ENCODE measurements around the gene PCDHGA8.
"Not testable (repeated sequence)": the region's sequence is repeated elsewhere in the genome, so short reads cannot be mapped to it uniquely, and the experiment has no call there.

Gene PCDHGA8

GRCh38 chr5:141392429-141393198 is at the start of gene PCDHGA8:
TSS of gene PCDHGA8 (plus strand) at chr5:141392633. CDS start at chr5:141392814, 181 bp downstream.
- no peak for DNase-seq (ENCODE audit: low read depth)

DNA sequence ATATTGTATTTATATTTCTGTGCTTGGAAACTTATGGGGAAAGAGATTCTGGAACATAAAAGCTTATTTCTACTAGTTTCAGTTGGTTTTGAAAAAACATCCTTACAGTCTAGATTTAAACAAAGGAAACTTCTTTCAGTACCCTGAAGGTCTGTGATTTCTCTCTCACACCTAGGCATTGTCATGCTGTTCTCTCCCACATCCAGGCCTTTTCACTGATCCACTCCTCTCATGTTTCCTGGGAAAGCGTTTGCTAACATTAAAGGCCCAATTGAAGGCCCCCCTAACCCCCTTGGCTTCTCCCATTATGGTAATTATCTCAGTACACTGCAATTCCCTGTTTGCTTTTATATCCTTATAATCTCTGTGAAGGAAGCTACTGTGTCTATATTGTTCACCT is 49.7 kb upstream of the PCDHGA8 start:
- DNase-seq (ENCODE audit: low read depth) = no peak

GRCh38 chr5:141343242-141343952 is 49.0 kb upstream of the PCDHGA8 start, which contains the start of gene PCDHGA3:
TSS of gene PCDHGA3 (plus strand) at chr5:141343829. CDS start at chr5:141344034, 205 bp downstream.
- DNase-seq (ENCODE audit: low read depth) = peak; percentile 36

- DNase-seq (ENCODE audit: low read depth) = no peak
These were observed 48.4 kb upstream of the PCDHGA8 start for GRCh38 chr5:141343953-141344463.

- no peak for DNase-seq (ENCODE audit: low read depth)
These were observed 47.1 kb upstream of the PCDHGA8 start for GRCh38 chr5:141345327-141345726.

DNA sequence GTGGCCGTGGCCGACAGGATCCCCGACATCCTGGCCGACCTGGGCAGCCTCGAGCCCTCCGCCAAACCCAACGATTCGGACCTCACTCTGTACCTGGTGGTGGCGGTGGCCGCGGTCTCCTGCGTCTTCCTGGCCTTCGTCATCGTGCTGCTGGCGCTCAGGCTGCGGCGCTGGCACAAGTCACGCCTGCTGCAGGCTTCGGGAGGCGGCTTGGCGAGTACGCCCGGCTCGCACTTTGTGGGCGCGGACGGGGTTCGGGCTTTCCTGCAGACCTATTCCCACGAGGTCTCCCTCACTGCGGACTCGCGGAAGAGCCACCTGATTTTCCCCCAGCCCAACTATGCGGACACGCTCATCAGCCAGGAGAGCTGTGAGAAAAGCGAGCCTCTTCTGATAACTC is 46.4 kb upstream of the PCDHGA8 start:
- DNase-seq (ENCODE audit: low read depth) = not testable (repeated sequence)

DNA sequence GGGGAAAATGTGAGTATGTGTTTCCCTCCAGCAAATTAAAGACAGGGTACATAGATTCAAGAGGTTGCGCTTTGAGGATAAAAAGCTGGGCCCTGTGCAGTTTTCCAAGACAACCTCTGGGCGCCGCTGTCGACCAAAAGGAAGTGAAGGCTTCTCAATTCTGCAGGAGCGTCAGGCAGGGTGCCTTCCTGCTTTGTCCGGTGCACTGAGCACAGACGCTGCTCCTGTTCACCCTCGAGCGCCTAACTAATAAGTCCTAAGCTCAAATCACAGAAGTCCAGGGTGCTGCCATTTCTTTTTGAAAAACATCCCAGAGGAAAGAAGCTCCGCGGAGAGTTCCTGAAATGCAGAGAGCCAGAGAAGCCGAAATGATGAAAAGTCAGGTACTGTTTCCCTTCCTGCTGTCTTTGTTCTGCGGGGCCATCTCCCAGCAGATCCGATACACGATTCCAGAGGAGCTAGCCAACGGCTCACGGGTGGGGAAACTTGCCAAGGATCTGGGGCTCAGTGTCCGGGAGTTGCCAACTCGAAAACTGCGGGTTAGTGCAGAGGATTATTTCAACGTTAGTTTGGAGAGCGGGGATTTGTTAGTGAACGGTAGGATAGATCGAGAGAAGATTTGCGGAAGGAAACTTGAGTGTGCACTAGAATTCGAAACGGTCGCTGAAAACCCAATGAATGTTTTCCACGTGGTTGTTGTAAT is 42.4 kb upstream of the PCDHGA8 start, which contains the start of gene PCDHGB1:
PCDHGB1 (plus strand) TSS at position 183 of the 703 bp plus-strand sequence; CDS start at position 345, 162 bp downstream.
- peak; percentile 35 for DNase-seq (ENCODE audit: low read depth)

GRCh38 chr5:141351591-141351990 is 40.8 kb upstream of the PCDHGA8 start:
- DNase-seq (ENCODE audit: low read depth) = no peak

DNA sequence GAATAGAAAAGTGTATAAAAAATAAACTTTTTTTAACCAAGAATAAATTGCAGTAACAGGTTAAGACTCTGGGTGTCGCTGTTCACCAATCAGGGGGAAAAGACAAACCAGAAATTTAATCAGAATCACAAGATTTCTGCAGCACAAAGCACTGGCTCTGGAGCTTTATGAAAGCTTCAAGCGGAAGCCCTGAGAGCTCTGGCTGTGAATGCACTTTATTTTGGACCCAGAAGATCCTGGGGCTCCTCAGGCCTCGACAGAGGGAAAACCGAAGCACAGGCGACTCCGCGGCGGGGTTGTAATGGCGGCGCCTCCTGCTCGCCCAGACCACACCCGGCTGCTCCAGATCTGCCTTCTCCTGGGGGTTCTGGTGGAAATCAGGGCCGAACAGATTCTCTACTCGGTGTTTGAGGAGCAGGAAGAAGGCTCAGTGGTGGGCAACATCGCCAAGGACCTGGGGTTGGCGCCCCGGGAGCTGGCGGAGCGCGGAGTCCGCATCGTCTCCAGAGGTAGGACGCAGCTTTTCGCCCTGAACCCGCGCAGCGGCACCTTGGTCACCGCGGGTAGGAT is 37.4 kb upstream of the PCDHGA8 start, which contains the start of gene PCDHGA4:
PCDHGA4 (plus strand) TSS at position 122 of the 570 bp plus-strand sequence; CDS start at position 209, 87 bp downstream.
- no peak for DNase-seq (ENCODE audit: low read depth)

- DNase-seq (ENCODE audit: low read depth) = no peak
These were observed 36.8 kb upstream of the PCDHGA8 start for GRCh38 chr5:141355641-141356040.

GRCh38 chr5:141356133-141356532 is 36.3 kb upstream of the PCDHGA8 start:
- DNase-seq (ENCODE audit: low read depth) = no peak

DNA sequence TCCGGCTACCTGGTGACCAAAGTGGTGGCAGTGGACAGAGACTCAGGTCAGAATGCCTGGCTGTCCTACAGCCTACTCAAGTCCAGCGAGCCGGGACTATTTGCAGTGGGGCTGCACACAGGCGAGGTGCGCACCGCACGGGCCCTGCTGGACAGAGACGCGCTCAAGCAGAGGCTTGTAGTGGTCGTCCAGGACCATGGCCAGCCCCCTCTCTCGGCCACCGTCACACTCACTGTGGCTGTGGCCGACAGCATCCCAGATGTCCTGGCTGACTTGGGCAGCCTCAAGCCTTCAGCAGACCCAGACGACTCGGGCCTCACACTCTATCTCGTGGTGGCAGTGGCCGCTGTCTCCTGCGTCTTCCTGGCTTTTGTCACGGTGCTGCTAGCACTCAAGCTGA is 35.5 kb upstream of the PCDHGA8 start:
- no peak for DNase-seq (ENCODE audit: low read depth)

GRCh38 chr5:141359790-141360426 is 32.5 kb upstream of the PCDHGA8 start, which contains the start of gene PCDHGB2:
TSS of gene PCDHGB2 (plus strand) at chr5:141359994. CDS start at chr5:141360136, 142 bp downstream.
- DNase-seq (ENCODE audit: low read depth) = peak; percentile 25

DNA sequence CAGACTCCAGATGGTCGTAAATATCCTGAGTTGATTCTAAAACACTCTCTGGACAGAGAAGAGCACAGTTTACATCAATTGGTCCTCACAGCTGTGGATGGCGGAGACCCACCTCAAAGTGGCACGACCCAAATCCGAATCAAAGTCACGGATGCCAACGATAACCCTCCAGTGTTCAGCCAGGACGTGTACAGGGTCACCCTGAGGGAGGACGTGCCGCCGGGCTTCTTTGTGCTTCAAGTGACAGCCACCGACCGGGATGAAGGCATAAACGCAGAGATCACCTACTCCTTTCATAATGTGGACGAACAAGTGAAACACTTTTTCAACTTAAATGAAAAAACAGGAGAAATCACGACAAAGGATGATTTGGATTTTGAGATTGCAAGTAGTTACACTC is 31.7 kb upstream of the PCDHGA8 start:
- DNase-seq (ENCODE audit: low read depth) = no peak

GRCh38 chr5:141362719-141363118 is 29.7 kb upstream of the PCDHGA8 start:
- DNase-seq (ENCODE audit: low read depth) = no peak

DNA sequence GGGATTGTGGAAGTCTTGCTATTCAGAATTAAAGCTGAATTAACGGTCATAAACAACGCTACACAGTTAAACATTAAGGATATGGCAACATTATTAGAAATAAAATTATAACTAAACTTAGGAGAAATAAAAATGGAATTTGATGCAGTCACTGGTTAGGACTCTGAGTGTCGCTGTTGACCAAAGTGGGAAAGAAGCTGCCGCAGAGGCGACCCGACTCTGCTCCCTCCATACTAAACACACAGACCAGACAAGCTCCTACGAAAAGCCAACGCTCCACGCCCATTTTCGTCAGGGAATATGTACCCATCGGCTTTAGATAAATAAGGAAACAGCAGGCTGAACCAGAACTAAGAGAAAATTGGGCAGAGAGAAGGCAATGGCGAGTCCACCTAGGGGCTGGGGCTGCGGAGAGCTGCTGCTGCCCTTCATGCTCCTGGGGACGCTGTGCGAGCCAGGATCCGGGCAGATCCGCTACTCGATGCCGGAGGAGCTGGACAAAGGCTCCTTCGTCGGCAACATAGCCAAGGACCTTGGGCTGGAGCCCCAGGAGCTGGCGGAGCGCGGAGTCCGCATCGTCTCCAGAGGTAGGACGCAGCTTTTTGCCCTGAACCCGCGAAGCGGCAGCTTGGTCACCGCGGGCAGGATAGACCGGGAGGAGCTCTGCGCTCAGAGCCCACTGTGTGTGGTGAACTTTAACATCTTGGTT is 28.3 kb upstream of the PCDHGA8 start, which contains the start of gene PCDHGA5:
PCDHGA5 (plus strand) TSS at position 211 of the 709 bp plus-strand sequence; CDS start at position 380, 169 bp downstream.
- DNase-seq (ENCODE audit: low read depth) = no peak

GRCh38 chr5:141366016-141366896 is 26.2 kb upstream of the PCDHGA8 start:
- no peak for DNase-seq (ENCODE audit: low read depth)

DNA sequence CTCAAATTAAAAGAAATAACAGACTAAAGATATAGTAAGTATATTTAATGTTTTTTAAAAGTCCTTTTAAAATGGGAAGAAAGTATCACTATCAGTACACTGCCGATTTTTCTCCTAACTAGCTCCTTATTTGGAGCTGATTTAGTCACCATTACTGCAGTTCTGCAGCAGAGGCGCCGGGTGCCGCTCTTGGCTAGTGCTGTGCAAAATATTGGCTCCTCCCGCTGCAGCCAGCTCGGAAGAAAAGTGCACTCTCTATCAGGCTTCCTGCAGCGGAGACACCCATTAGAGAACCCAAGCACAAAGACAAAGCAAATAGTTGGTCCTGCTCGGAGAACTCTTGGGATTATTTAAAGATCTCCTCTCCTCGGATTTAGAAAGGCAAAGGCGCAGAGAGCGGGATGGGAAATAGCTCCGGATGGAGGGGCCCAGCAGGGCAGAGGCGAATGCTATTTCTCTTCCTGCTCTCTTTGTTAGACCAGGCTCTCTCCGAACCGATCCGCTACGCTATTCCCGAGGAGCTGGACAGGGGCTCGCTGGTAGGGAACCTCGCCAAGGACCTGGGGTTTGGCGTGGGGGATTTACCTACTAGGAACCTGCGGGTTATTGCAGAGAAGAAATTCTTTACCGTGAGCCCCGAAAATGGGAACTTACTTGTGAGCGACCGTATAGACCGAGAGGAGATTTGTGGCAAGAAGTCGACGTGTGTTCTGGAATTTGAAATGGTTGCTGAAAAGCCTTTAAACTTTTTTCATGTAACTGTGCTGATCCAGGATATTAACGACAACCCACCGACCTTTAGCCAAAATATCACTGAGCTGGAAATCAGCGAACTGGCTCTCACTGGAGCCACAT is 22.2 kb upstream of the PCDHGA8 start, which contains the start of gene PCDHGB3:
PCDHGB3 (plus strand) TSS at position 249 of the 855 bp plus-strand sequence; CDS start at position 402, 153 bp downstream.
- peak; percentile 52 for DNase-seq (ENCODE audit: low read depth)
